NCI-H82 (cell line): ENCODE data around the gene KRT78.
A peak's percentile ranks its signal among the peaks of the same experiment; 100 is the strongest.
"Not testable (repeated sequence)": the region's sequence is repeated elsewhere in the genome, so short reads cannot be mapped to it uniquely, and the experiment has no call there.

ENCODE experiments used
- DNase-seq: peaks from one replicate; lab custom pipeline; 2025; lab: John Stamatoyannopoulos, UW

Gene KRT78

DNA sequence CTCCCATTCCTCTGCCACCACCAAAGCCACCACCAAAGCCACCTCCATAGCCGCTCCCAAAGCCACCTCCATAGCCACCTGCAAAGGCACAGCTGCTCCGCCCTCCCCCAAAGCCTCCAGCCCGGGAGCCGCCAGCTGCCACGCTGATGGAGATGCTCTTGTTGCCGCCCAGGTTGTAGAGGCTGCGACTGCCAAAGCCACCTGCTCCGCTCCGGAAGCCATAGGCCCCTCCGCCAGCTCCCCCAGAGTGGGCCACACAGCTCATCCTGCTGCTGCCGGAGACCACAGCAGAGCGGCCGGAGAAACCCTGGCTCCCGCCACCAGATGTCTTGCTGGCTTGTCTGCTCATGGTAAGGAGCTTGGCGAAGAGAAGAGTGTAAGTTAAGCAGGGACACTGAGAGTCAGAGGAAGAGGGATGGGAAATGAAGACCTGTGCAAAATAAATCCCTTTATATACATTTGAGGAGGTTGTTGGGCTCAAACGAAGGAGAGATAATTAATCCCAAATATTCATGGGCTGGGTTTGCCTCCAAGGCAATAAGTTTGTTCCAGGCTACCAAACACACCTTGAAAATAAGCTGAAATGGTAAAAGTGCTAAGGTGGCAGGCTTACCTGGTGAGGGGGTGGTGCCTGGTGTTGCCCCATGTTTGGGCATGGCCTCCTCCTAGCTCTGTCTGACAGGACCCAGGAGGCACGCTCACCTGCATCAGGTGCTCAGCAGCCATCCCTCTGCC, 52.9 kb downstream of the KRT78 start, which contains the start of gene KRT3:
KRT3 (minus strand) TSS at position 424 of the 735 bp plus-strand sequence; CDS start at position 349, 75 bp downstream.
- peak; percentile 65 for DNase-seq

DNA sequence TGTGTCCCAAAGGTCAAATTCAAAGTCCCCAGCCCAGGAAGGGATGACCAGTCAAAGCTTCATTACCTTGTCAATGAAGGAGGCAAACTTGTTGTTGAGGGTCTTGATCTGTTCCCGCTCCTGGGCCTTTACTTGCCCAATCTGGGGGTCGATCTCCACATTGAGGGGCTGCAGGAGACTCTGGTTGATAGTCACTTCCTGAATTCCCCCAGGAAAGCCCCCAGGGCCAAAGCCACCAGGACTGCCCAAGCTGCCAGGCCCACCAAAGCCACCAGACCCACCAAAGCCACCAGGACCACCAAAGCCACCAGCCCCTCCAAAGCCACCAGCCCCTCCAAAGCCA, 53.5 kb downstream of the KRT78 start:
- DNase-seq: not testable (repeated sequence)

DNA sequence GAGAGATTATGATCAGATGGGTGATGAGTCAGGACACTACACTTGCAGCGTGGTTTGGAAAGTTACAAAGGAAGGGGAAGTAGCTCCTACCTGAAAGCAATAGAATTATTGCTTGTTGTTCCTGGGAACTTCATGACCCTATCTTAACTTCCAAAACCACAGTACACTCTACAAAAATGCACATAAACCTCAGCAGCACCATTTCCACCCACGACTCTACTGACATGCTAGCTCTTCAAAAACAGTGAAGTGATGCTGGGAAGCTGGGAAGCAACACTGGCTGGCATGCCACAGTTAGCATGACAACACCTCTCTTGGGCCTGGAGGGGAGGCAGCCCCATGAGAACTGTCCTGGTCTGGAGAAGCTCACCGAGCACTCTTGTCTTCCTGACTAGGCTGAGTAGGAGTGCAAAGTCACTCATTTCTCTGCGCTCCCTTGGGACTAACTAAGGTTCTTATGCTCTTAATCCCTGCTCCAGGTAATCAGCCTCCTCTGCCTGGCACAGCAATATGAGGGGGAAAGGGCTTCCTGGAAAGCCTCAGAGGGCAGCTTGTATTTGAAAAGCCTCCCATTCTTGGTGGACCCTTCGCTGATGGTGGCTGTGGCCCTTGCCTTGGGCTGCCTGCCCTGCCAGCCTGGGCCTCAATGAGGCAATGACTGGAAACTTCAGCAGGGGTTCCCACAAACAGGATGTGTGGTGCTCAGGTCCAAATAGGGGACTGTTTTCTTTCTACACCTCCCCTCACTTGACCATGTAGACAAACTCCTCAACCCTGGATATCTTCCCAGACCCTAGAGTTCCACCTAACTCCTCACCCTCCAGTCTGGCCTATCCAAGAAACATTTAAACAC, 54.1 kb downstream of the KRT78 start:
- DNase-seq: peak; percentile 85

DNA sequence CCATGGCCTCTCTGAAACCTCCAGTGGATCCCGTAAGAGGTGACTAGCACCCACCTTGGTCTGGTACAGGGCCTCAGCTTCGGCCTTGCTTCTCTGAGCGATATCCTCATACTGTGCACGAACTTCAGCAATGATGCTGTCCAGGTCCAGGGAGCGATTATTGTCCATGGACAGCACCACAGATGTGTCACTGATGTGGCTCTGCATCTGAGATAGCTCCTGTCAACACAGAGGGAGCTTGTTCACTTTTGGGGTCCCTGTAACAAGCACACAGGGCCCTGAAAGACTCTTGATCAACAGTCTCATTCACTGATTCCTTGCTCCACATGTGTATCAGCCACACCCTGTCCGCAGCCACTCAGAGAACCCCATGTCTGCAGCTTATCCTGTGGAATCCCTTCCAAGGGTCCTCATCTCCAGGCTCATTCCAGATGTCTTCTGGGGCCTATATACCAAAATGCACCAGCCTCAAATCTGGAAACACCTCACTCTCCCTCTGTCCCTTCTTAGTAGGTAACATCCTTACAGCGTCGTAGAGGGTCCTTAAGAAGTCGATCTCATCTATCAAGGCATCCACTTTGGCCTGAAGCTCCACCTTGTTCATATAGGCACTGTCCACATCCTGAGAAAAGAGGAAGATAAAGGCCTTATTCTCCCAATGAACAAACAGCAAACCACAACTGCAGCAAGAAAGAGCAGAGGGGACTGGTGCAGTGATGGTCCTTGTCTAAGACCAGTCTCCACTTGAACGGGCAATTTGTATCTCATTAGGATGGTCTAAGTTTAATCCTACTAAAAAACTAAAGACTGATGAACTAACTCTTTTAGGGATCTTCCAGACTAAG, 56.4 kb downstream of the KRT78 start:
- no peak for DNase-seq

DNA sequence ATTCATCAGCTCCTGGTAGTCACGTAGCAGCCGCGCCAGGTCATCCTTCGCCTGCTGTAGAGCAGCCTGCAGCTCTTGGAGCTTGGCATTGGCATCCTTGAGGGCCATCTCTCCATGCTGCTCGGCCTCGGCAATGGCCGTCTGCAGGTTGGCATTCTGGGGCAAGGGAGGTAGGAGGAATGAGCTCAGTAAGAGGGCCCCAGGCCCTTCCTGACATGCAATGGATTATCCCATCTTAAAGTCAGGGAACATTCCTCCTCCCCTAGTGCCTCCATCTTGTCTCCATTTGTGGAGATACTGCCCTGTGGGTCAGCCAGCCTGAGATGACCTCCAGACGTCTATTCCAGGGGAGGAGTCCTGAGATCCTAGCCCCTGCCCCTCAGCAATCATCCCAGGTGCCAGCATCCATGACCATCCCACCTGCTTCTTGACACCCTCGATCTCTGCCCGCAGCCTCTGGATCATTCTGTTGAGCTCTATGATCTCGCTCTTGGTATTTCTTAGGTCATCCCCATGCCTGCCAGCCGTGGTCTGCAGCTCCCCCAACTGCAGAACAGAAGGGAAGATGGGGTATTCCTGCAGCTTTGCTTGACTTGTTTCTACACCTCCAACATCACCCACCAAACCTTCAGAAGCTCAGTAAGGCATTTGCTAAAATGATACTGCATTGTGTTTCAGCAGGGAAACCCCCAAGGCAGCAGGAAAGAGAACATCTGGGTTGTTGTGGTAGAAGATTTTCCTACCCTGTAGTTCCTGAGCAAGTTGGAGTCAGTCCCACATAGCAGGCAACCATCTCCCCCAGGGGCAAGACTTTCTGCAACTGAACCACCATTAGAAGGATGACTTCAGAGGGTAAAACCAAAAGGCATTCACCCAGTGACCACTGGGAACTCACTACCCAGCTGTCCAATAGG, 57.3 kb downstream of the KRT78 start:
- DNase-seq: no peak

DNA sequence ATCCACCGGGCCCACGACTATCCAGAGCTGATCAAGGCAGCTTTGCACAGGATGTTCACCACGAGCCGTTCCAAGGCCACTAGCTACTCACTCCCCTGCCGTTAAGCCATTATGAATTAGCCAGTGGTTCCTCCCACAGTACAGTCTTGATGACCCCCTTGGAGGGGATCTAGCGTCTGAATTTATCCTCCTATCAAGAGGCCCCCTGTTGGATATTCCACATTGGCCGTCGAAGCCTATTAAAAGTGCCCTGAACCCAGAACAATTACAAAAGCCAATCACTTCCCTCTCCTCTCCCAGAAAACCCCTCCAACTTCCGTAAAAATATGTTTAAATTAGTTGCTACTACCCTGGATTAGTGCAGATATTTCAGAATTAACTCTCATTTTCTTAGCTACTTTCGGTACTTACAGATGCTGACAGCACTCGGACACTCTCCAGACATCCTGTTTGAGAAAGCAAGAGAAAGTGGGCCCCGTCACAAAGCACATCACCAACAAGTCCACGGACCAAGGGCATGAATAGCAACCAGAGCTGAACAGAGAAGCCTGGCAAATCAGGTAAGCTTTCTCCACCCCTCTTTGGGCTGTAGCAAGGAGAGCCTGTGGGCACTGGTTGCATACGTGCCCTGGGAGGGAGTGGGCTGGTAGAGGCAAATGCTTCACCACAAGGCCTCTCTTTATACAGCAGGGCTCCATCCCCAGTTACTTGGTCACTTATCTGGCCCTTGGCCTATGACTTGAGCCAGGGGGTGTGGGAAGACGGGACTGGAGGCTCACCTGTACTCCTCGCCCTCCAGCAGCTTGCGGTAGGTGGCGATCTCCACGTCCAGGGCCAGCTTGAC, 58.1 kb downstream of the KRT78 start:
- no peak for DNase-seq

DNA sequence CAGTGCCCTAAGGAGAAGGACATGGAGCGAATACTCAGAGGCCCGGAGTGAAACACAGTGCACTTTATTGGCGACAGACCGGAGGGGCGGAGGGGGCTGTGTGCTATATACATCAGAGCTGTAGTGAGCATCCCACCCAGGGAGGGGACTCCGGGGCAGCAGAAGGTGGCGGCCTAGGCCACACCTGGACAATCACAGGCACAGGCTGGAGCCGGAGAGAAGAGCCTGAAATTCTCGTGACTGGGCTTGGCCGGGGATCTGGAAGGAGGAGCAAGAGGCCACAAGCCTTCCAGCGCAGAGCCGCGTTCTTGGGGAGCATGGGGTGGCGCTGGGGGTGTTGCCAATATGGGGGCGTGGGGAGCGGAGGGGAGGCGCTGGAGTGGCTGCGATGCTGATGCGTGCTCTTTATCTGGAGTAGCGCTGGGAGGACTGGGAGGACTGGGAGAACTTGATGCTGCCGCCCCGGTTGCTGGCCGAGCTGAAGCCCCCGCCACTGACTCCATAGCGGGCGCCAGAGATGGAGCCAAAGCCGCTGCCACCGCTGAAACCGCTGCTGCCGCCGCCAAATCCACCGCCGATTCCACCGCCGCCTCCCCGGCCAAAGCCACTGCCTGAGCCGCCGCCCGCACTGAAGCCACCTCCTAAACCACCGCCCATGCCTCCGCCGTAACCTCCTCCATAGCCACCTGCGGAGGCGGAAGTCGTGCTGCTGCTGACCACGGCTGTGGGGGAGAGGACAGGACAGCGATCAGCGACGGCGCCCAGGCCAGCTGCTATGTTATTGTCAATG, 59.0 kb downstream of the KRT78 start:
- no peak for DNase-seq

DNA sequence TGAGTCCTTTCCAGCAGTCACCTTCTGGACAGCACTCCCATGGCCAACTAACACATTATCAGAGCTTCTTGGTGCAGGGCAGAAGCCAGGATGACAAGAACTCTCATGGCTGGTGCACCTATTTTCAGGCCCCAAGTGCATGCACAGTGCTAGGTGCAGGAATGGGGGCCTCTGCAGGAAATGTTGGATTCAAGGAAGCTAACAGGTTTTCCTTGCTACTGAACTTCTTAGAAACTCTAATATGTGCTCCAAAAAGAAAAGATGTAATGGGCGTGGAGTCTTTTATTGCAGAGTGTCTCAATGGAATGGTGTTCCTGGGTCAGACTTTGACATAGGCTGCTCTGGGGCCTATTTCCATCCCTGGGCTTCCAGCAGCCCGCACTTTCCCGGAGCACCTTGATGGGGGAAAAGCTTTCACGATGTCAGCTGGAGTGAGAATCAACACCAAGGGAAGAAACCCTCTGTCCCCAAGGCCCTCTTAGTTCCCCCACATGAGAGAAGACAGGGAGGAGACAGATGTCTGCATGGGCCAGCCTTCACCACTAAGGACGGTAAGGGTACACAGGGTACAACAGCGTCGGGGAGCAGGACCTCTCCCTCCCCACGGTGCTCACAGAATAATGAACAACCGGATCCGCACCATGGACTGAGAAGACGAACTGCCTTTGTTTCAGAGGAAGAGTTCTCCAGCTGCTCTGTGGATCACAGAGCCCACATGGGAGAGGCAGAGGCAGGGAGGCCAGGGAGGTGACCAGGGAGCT, 59.7 kb downstream of the KRT78 start:
- DNase-seq: no peak

DNA sequence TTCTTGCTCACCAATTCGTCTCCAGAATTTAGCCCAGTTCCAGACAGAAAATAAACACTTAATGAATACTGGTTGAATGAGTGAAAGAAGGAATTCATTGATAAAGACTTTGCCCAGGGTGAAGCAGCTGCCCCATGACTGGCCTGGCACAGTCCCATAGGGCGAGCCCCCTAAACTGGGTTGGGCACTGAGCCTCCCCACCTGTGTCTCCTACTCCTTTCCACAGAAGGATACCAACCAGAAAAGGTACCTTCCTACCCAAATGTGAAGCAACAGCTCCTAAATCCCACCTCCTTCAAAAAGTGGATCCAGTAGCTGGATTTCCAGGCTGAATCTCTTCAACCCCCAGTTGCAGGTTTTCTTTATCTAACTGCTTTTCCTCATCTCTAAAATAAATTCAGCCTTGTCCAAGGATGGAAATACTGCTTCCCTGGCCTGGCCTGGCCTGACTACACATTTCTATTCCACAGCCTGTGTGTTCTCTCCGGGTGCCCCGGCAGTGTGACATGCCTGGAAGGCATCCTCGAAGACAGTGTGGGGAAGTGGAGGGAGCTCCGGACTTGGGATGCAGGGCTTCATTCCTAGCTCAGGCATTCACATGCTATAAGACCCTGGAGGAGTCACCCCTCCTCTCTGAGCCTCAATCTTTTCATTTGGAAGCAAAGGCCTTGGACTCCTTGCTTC, 60.5 kb downstream of the KRT78 start:
- no peak for DNase-seq
